ENCODE data around the gene WASF3.

The WASF3 gene

DNA sequence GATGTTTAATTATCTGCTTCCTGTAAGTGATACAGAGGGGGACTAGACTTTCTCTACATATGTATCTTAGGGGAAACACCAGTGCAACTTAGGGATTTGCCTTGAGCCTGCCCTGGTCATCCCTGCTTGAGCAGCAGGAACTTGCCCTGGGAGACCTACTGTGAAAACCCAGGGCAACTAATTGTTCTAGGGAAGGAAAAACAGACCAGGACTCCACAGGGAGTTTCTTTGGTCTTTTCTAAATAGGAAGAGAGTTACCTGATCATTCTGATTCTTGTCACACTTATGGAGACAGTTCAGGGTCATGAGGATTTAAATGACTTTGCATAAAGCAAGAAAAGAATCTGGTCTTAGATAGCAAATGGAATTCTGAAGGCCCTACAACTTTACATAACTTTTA is 89.1 kb downstream of the WASF3 start:
- DNase-seq, result no peak

- no peak for DNase-seq
These were observed 93.8 kb downstream of the WASF3 start for GRCh38 chr13:26651234-26651633.

GRCh38 chr13:26653310-26653709 is 95.8 kb downstream of the WASF3 start:
- no peak for DNase-seq

- DNase-seq, result no peak
These were observed 96.4 kb downstream of the WASF3 start for GRCh38 chr13:26653842-26654241.

- peak; percentile 25 for DNase-seq
These were observed 99.4 kb downstream of the WASF3 start for GRCh38 chr13:26656919-26657318.

- DNase-seq, result peak; percentile 7
These were observed 101.2 kb downstream of the WASF3 start for GRCh38 chr13:26658448-26659385.

GRCh38 chr13:26660185-26660584 is 102.7 kb downstream of the WASF3 start:
- no peak for DNase-seq

DNA sequence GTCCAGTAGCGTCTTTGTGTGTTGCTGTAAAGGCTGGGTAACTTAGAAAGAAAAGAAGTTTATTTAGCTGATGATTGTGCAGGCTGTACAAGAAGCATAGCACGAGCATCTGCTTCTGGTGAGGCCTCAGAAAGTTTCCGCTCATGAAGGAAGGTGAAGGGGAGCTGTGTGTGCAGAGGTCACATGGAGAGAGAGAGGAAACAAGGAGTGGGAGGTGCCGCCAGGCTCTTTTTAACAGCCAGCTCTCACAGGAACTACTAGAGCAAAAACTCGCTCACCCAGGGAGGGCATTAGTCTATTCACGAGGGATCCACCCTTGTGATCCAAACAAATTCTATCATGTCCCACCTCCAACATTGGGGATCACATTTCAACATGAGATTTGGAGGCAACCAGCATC is 103.3 kb downstream of the WASF3 start:
- DNase-seq, result no peak

DNA sequence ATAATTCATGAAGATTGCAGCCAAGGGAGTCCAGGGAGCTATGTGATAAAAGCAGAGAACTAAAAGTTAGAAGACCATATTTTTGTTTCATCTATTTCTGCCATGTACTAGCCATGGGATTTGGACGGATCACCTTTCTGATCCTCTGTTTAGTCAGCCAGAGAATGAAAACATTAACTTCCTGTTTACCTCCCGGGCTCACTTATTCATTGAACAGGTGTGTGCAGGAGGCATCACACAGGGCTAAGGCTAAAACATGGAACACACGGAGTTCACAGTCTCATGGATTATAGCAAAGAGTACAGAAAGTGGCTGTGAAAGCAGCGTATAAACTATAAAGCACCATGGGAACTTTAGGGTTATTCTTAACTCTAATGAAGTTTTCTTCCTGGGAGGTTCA is 106.3 kb downstream of the WASF3 start:
- peak; percentile 86 for DNase-seq

GRCh38 chr13:26664286-26664685 is 106.8 kb downstream of the WASF3 start:
- no peak for DNase-seq

- peak; percentile 50 for DNase-seq
These were observed 107.4 kb downstream of the WASF3 start for GRCh38 chr13:26664876-26665275.

DNA sequence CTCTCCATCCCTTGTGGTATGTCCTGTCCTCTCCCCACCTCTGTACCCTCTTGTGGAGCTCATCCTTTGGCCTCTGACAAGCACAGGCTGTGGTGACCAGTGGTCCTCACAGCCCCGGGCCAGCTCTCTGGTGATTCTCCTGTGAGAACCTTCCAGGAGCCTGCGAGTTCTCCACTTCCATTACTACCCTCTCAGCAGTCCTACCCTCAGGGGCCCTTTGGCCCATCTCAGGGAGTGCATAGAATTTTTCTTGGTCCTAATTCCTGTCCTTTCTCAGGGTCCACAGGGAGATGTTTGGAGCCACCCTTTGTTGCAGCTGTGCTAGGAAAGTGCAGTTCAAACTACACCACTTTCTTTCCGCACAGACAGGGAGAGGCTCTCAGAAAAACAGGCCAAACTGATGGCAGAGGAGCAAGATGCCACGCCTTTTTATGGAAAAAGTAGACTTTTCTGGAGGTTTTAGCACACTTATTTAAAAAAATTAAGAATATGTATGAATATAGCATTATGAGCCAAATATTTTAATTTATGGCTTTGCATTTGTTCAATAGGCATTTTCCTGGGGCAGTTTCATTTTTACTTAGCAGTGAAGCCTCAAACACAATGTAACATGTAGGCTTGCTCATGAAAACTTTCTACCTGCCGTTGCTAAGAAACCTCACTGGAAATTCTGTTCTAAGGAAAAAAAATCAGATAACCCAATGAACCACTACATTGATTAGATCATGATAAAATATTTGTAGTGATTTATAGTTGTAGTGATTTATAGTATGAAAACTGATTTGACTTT is 111.1 kb downstream of the WASF3 start:
- DNase-seq, result no peak

GRCh38 chr13:26673890-26674289 is 116.4 kb downstream of the WASF3 start:
- no peak for DNase-seq

- DNase-seq, result no peak
These were observed 119.7 kb downstream of the WASF3 start for GRCh38 chr13:26677156-26677555.

DNA sequence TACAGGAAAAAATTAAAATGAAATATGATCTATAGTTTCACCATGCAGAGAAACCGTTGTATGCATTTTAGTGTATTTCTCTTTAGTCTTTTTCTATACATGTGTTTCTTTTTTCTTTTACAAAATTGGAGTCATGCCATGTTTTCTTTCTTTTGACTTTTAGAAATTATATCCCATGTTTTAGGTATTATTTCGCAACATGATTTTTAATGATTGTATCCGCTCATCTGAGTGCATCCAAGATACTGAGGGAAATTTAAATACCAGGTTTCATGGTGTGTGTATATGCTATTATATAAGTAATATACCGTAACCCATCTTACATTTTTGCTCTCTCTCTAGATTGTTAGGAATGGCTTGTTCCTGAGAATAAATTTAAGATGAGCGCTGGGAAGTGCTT is 120.8 kb downstream of the WASF3 start:
- no peak for DNase-seq

DNA sequence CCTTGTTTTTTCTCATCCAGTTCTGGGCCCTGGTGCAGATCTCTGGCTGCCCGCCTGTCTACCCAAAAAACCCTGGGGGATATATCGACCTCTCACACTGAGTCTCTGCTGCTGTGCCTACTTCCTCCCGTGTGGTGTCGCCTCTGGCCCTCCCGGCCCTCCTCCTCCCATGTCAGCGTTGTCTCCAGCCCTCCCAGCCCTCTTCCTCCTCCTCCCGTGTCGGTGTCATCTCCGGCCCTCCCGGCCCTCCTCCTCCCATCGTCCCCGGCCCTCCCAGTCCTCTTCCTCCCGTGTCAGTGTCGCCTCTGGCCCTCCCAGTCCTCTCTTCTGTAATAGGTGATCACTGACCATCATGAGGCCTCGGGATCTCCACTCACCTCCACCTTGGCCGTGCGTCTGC is 121.3 kb downstream of the WASF3 start:
- DNase-seq, result no peak

DNA sequence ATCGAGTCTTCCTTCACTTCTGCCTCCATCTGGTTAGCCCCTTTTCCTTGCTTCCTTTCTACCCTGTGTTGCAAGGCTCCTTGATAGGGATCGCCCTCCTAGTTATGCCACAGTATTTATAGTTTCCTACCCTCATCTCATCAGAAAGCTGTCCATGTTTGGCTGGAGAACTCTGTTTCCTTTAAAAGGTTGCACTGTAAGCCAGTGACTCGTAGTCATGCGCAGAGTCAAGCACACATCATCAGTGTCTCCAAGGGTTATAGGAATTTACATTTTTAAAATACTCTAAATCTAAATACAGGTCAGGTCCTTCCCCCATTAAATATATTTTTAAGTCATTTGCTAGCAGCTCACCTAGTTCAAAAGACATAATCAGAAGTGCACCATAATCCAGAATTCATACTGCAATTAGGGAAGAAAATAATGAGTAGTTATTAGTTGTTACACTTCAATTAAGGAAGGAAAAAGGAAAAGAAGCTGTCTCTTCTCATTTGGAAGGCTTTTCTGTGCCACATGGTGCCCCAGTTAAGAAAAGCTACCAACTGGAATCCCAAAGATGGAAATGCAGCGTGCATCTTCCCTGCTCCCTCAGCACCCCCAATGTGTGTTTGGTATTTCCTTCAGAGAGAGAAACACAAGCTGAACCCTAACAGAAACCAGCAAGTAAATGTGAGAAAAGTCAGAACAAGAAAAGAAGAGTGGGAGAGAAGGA is 122.1 kb downstream of the WASF3 start:
- no peak for DNase-seq

DNA sequence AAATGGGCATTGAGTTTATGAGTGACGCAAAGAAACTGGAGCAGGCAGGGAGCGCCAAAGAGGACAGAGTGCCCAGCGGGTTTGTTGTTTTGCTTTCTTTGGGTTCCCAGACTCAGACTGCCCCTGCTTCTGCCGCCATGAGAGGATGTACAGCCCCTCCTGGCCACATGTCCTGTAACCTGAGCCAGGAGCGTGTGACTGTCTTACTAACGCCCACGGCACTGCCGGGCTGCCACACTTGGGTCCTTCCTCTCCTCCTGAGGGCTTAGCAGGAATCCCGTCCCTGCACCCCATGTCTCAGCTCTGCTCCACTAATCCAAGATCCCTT is 122.6 kb downstream of the WASF3 start:
- no peak for DNase-seq

GRCh38 chr13:26680572-26680971 is 123.1 kb downstream of the WASF3 start:
- DNase-seq, result no peak

- DNase-seq, result no peak
These were observed 123.6 kb downstream of the WASF3 start for GRCh38 chr13:26681036-26681435.

DNA sequence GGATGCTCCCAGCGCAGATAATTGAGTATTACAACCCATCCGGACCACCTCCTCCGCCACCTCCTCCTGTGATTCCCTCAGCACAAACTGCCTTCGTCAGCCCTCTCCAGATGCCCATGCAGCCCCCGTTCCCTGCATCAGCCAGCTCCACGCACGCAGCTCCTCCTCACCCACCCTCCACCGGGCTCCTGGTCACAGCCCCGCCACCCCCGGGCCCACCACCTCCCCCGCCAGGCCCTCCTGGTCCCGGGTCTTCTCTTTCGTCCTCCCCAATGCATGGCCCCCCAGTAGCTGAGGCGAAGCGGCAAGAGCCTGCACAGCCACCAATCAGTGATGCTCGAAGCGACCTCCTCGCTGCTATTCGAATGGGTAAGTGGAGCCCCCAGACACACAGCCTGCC is 125.1 kb downstream of the WASF3 start:
- DNase-seq, result no peak

- DNase-seq, result no peak
These were observed 128.1 kb downstream of the WASF3 start for GRCh38 chr13:26685606-26686005.

DNA sequence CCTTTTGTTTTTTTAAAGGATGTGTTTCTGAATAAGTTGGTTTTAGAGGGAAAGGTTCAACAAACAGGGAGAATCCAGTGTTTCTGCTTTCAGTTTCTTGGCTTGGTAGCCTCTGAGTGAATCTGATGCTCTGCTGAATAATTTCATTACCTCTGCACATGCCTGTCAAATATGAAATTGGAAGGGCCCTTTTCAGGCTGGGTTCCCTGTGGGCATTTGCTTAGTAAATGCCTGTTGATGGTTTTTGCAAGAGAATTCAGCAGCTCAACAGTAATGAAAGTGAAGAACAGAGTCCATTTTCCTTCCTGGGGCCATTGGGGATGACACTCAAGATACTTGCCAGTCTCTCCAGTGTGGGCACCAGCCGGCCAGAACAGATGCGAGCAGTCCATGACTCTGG is 128.8 kb downstream of the WASF3 start:
- no peak for DNase-seq

- DNase-seq, result no peak
These were observed 130.8 kb downstream of the WASF3 start for GRCh38 chr13:26688286-26688685.
